ENCODE results near the gene BFSP1. TPM values are rescaled to one million over a fixed set of nuclear protein-coding genes. Genes with fewer than 3 reads are reported as not detected.

The BFSP1 gene
- 7.7 and 11.1 TPM in 2 replicates for total RNA-seq (2014; rRNA removed; shearing (Covaris generic))

DNA sequence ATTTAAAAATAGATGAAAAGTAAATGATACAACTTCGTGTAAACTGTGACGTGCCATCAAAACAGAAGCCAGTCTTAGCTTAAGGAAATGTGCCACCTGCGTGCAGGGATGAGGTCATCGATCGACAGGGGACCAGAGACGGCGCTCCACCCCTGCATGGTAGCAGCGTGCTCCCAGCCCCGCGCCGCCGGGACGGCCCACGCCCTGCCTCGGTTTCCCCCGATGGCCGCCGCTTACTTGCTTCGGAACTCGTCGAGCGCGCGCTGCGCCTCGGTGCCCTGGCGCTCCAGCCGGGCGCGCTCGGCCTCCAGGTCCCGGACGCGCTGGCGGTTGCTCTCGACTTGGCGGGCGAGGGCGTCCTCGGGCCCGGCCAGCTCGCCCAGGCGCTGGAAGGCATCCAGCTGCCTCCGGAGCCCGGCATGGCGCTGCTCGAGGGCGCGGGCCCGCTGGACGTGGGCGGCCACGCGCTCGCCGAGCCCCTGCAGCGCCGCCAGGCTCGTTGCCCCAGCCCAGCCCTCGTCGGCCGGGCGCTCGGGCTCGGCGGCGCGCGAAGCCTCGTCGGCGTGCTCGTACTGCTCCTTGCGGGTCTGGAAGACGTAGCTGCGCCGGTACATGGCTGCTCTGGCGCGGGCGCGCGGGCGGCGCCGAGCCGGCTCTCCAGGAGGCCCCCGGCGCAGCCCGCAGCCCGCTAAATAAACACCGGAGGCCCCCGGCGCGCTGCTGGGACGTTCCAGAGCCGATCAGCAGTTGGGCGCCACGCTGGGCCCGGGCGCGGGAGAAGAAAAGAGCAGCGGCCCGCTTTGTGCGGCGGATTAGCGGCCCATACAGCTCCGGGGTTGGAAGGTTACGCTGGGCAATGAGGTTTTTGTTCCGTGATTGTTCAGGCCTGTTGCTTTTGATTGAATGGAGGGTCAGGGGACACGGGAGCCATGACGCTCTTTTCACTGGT is at the start of gene BFSP1:
Gene BFSP1, minus strand, starts transcription at position 664 of the 949 bp plus-strand sequence. Its CDS starts 50 bp downstream, at position 614.

DNA sequence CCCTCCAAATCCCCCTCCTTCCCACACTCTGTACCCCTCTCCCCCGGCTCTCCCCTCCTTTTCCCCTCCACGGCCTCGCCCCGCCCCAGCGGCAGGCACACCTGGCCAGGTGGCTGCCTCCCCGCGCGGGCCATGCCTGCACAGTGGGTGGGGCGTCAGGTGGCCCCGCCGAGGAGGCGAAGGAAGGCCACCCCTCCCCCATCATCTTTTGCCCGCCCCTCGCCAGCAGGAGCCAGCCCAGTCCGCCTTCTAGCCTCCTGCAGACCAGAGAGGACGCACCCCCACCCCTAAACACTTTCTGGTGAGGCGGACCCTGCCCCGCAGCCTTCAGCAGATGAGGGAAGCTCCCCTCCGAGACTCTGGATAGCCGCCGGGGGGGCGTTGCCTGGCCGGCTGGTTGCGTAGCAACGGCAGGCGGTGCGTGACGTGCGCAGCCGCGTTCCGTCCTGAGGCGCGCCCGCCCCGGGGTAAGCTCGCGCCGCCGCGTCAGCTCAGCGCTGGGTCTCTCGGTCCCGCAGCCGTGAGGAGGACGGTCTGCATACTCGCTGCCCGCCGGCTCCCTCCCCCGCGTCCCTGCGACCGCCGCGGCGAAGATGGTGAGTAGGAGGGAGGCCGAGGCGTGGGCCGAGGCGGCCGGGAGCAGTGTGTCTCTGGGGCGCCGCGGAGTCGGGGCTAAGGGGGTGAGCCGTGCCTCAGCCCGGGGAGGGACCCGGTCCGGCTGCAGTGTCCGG is 38.6 kb upstream of the BFSP1 start, which contains the start of gene DSTN:
Gene DSTN, plus strand, starts transcription at position 460 of the 731 bp plus-strand sequence. Its CDS starts 134 bp downstream, at position 594.

Other genes starting within 250 kb of the BFSP1 start
- gene DSTN, start 38.7 kb upstream of the BFSP1 start, total RNA-seq (2014; rRNA removed; shearing (Covaris generic)), result 120 and 151 TPM in 2 replicates
- 100 and 111 TPM in 2 replicates for gene RRBP1, start 150.9 kb upstream of the BFSP1 start, total RNA-seq (2014; rRNA removed; shearing (Covaris generic))
- gene BANF2, start 168.6 kb upstream of the BFSP1 start, total RNA-seq (2014; rRNA removed; shearing (Covaris generic)), result not detected in 2 replicates

Measured in A375 (cell line).